Kidney tubule cell (primary cell): ENCODE results near the gene TSNAXIP1.
A peak's percentile ranks its signal among the peaks of the same experiment; 100 is the strongest.

Experiments
- DNase-seq: peaks from one replicate; pipeline ENCODE4 v3.0.0-alpha.2; 2018; ENCODE audit warnings: low spot score

TSNAXIP1 gene

GRCh38 chr16:67783353-67783725, 23.4 kb upstream of the TSNAXIP1 start:
- DNase-seq: no peak

- no peak for DNase-seq
Measured at GRCh38 chr16:67786491-67786890, 20.2 kb upstream of the TSNAXIP1 start.

GRCh38 chr16:67790071-67790470, 16.6 kb upstream of the TSNAXIP1 start:
- DNase-seq: no peak

- no peak for DNase-seq
Measured at GRCh38 chr16:67796099-67796718, 10.5 kb upstream of the TSNAXIP1 start.

- no peak for DNase-seq
Measured at GRCh38 chr16:67800338-67800926, 6.3 kb upstream of the TSNAXIP1 start.

GRCh38 chr16:67801241-67801640, 5.4 kb upstream of the TSNAXIP1 start:
- DNase-seq: no peak

GRCh38 chr16:67801883-67802282, 4.8 kb upstream of the TSNAXIP1 start:
- DNase-seq: no peak

- no peak for DNase-seq
Measured at GRCh38 chr16:67803894-67804293, 2.8 kb upstream of the TSNAXIP1 start.

GRCh38 chr16:67804853-67805542, 1.7 kb upstream of the TSNAXIP1 start:
- DNase-seq: no peak

- no peak for DNase-seq
Measured at GRCh38 chr16:67805718-67806427, 816 bp upstream of the TSNAXIP1 start.

- no peak for DNase-seq
Measured at GRCh38 chr16:67807148-67807682, 526 bp downstream of the TSNAXIP1 start.

- no peak for DNase-seq
Measured at GRCh38 chr16:67811899-67812298, 5.2 kb downstream of the TSNAXIP1 start.

GRCh38 chr16:67814567-67814966, 7.9 kb downstream of the TSNAXIP1 start:
- DNase-seq: no peak

GRCh38 chr16:67820608-67821259, 14.0 kb downstream of the TSNAXIP1 start:
- no peak for DNase-seq

GRCh38 chr16:67822511-67822910, 15.8 kb downstream of the TSNAXIP1 start:
- DNase-seq: no peak

GRCh38 chr16:67825119-67825518, 18.4 kb downstream of the TSNAXIP1 start:
- DNase-seq: no peak

GRCh38 chr16:67825906-67826305, 19.2 kb downstream of the TSNAXIP1 start:
- DNase-seq: no peak

- no peak for DNase-seq
Measured at GRCh38 chr16:67828651-67829050, 22.0 kb downstream of the TSNAXIP1 start.

- DNase-seq: peak; percentile 70
Measured at GRCh38 chr16:67833030-67833414, 26.3 kb downstream of the TSNAXIP1 start.

GRCh38 chr16:67833415-67834241, 26.9 kb downstream of the TSNAXIP1 start:
- DNase-seq: peak; percentile 86

- no peak for DNase-seq
Measured at GRCh38 chr16:67834242-67834614, 27.5 kb downstream of the TSNAXIP1 start.
